HG03139 (cell line): ENCODE results near the gene CDH13.

Source experiments
- ATAC-seq: cut with Tn5 transposase; IDR thresholded peaks from one replicate; pipeline ENCODE4 v1.9.1; 2021; ENCODE audit not compliant: unreplicated experiment

Gene CDH13

DNA sequence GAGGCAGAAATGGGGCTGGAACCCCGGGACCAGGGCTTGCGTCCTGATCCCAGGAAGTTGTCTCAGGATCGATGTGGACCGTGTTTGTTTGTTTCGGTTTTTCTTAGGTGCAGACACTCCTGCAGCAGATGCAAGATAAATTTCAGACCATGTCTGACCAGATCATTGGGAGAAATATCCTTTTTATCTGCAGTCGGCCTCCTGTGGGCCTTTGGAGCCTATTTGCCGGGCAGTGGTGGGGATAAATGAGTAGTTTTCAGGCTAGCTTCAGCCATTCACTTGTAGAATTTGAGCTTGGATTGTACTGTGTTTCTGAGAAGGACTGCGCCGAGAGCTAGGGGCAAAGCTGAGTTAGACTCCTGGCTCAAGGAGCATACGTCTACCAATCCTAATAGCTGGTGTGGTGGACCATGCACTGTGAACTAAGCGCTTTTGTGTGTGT, 1181.8 kb downstream of the CDH13 start:
- ATAC-seq, result peak; percentile 5

GRCh38 chr16:83809092-83809491, 1182.3 kb downstream of the CDH13 start:
- no peak for ATAC-seq

- ATAC-seq, result no peak
Observed at GRCh38 chr16:83810901-83811300, 1184.1 kb downstream of the CDH13 start.

- no peak for ATAC-seq
Observed at GRCh38 chr16:83813823-83814658, 1187.3 kb downstream of the CDH13 start.

DNA sequence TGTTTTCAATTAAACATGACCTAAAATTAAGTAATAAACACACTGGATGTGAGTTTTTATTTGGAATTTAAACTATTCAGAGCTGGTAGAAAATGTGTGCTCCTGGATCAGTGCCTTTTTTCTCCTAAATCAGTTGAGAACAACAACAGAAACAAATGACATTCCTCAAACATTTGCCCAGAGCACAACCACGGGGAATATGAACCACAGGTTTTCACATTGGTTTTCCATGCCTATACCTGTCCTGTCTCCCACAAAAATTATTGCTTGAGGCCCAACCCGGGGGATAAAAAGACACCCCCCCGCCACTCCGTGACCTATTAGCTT, 1187.9 kb downstream of the CDH13 start:
- ATAC-seq, result no peak

GRCh38 chr16:83817022-83817421, 1190.3 kb downstream of the CDH13 start:
- no peak for ATAC-seq

- no peak for ATAC-seq
Observed at GRCh38 chr16:83818276-83818675, 1191.5 kb downstream of the CDH13 start.

GRCh38 chr16:83819361-83819760, 1192.6 kb downstream of the CDH13 start:
- no peak for ATAC-seq

DNA sequence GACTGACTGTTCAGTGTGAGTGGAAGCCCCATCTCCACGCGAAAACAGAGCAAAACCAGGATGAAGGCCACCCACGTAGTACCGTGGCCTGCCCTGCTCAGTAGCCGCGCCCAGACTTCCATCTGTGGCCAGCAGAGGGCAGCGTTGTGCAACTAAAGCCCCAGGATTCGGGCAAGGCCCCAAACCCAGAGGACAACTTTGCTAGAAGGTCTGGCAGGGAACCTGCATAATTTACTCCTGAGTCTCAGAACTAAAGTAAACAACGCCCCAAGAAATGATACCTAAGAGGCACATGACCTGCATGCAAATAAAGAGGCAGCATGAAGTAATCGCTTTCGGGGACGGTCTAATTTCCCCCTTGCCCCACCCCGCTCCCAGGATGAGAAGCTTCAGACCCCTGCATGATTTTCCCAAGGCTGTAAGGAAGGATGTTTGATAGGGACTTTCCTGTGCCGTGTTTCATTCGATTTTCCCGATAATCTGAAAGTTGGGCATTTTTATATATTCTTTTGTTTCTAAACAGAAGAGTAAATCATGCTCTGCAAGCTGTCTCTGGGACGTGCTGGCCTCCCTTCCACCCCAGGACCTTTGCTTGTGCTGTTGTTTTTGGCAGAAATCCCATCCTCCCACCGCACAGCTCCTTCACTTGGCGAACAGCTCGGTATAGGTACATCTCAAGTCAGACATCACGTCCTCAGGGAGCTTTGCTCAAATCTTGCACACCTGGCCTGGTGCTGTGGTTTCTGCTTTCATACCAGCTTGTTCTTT, 1199.6 kb downstream of the CDH13 start:
- no peak for ATAC-seq

- ATAC-seq, result no peak
Observed at GRCh38 chr16:83830091-83830768, 1203.5 kb downstream of the CDH13 start.

DNA sequence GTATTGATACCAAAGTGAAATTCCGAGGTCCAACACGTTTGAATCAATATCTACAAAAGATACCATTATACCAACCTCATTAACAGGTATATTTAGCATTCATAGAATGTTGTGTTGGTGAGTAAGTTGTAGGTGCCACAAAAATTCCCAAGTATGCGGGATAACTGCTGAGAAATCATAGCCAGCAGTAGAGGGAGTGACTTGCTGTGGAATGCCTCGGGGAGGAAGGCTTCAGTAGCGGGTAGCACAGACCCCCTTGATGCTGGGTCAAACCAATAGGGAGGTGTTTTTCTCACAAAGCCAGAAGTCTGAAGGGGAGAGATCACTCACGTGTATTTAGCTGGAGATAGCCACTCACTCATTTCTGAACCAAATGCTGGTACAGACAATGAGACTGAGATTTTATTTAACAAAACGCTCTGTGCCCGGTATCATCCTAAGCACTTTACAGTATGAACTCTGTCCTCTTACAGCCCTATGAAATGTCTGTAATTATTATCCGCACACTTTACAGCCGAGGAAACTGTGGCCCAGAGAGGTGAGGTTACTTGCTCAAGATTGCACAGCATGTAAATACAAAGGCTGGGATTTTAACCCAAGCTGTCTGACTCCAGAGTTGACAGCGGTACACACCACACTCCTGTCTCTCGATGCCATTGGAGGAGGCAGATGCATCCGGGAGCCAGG, 1204.1 kb downstream of the CDH13 start:
- ATAC-seq, result no peak

DNA sequence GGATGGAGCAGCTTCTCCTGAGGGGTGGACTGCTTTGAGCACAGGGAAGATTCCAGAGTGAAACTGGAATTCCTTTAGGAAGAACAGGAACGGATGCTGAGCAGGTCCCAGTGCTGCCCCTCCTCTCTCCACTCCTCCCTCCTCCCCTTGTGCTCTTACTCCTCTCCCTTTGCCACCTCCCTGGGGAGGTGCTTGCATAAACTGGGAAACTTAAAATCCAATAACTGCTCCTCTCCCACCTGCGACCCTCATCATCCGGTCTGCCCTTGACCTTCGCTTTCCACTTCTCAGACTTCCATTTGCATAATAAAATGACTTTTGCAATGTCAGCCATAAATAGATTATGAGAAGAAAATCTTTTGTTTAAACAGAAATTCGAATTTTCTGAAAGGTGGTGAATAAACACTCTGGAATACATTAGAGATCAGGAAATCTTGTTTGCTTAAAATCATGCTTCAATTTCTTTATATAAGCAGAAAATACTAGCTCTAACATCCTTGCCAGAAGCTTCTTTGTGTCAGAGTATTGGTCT, 1204.8 kb downstream of the CDH13 start:
- ATAC-seq, result no peak

GRCh38 chr16:83833921-83834320, 1207.2 kb downstream of the CDH13 start:
- no peak for ATAC-seq

DNA sequence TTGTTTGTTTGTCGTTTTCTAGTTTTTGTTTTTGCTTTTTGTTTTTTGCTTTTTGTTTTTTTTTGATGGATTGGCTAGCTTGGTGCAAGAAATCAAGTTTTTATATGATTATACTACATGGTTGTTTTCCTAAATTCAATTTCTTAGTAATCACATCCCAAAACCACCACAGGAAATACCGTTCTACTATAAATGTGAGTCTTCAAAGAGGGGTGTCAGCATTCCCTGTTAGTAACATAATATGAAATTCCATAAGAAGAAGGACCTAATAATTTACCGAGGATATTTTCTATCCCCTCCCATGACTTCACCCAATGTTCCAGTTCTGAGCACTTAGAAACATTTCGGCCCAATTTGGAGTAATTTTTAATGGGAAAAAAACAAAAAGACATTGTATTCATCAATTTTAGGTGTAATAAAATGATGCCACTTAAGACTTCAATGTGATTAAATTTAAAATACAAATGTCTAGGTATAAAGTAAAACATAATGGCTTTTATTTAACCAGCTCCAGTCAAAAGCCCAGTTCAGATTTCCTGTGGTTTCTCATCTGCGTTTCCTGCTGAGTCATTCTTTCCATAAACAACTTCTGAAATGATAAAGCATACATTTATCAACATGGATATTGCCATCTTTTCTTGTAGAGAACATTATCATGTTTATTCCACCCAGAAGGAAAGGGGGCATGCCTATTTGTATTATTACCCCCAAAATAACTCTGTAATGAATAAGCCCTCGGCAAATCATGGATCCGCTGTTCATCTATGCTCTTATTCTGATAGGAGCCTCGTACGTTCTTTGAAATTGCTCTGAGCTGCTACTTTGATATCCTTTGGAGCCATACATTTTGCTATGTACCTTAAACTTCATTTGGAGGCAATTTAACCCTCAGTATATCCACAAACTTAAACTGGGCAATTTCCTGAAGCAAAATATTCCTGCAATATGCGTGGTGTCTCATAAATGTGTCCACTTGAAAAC, 1209.1 kb downstream of the CDH13 start:
- no peak for ATAC-seq

DNA sequence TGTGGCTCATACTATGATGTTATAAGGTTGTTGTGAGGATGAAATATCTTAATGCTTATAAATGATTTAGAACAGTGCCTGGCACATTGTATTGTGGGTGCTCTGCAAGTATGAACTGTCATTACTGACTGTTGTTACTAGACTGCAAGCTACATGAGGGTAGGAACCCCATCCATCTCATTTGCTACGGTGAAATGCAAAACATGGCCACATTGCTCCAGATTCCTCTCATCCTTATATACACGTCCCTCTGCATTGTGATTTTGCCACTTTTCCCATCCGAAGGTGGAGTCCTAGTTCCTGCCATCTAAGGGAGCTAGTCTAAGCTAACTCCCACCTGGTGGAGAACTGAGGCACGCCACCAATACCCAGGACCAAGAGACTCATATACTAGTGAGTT, 1210.8 kb downstream of the CDH13 start:
- no peak for ATAC-seq

DNA sequence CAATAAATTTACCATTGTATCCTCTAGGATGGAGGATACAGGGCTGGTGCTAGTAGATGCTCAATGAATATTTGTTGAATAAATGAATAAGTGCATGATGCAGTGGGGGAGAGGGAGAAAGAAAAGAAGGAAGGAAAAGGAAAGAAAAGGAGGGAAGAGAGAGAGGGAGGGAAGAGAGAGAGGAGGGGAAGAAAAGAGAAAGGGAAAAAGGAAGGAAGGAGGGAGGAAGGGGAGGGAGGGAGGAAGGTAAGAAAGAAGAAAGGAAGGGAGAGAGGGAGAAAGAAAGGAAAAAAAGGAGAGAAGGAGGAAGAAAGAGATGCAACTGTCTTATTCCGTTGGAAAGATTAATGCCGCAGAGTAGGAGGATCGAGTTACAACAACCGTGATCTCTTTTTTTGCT, 1211.4 kb downstream of the CDH13 start:
- ATAC-seq, result no peak

DNA sequence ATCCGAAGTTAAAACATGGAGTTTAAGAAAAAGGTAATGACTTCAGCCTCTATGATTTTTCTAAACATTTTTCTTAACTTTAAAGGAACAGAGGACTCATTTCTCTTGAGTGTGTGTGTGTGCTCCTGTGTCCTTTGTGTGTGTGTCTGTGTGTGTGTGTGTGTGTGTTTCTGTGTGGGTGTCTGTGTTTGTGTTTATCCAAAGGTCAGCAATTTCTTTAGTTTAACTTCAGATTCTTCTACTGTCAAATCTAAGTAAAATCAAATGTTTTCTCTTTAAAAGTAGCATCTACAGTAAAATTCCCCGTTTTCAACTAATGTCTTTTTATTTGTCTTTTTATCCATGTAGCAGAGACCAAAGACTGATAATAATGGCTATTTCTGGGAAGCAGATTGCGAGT, 1212.8 kb downstream of the CDH13 start:
- no peak for ATAC-seq

- ATAC-seq, result no peak
Observed at GRCh38 chr16:83840060-83840617, 1213.4 kb downstream of the CDH13 start.

GRCh38 chr16:83842291-83842690, 1215.5 kb downstream of the CDH13 start:
- no peak for ATAC-seq
